ENCODE data around the gene PDGFC.

Gene PDGFC

GRCh38 chr4:156778606-156779005 is 193.0 kb downstream of the PDGFC start:
- no peak for DNase-seq

GRCh38 chr4:156778093-156778492 is 193.5 kb downstream of the PDGFC start:
- no peak for DNase-seq

GRCh38 chr4:156775813-156776212 is 195.8 kb downstream of the PDGFC start:
- DNase-seq: no peak

GRCh38 chr4:156774422-156774821 is 197.2 kb downstream of the PDGFC start:
- DNase-seq: no peak

GRCh38 chr4:156773648-156774357 is 197.8 kb downstream of the PDGFC start:
- no peak for DNase-seq

- DNase-seq: peak; percentile 8 to 80
These were observed 200.3 kb downstream of the PDGFC start for GRCh38 chr4:156771171-156771837.

GRCh38 chr4:156770140-156770539 is 201.5 kb downstream of the PDGFC start:
- no peak for DNase-seq

GRCh38 chr4:156767911-156768415 is 203.6 kb downstream of the PDGFC start:
- no peak for DNase-seq

GRCh38 chr4:156766846-156767245 is 204.8 kb downstream of the PDGFC start:
- no peak for DNase-seq

GRCh38 chr4:156765277-156765676 is 206.3 kb downstream of the PDGFC start:
- DNase-seq: no peak

GRCh38 chr4:156764846-156765245 is 206.8 kb downstream of the PDGFC start:
- DNase-seq: no peak

- no peak for DNase-seq
These were observed 207.5 kb downstream of the PDGFC start for GRCh38 chr4:156764145-156764544.

- peak; percentile 1 to 67 for DNase-seq
These were observed 208.1 kb downstream of the PDGFC start for GRCh38 chr4:156763511-156763910.

GRCh38 chr4:156762851-156763250 is 208.7 kb downstream of the PDGFC start:
- DNase-seq: no peak

GRCh38 chr4:156756118-156756517 is 215.5 kb downstream of the PDGFC start:
- no peak for DNase-seq

GRCh38 chr4:156754832-156755570 is 216.6 kb downstream of the PDGFC start:
- DNase-seq: no peak

GRCh38 chr4:156751486-156751885 is 220.1 kb downstream of the PDGFC start:
- no peak for DNase-seq

- DNase-seq: no peak
These were observed 221.9 kb downstream of the PDGFC start for GRCh38 chr4:156749426-156750403.

GRCh38 chr4:156746111-156746510 is 225.5 kb downstream of the PDGFC start:
- DNase-seq: no peak

GRCh38 chr4:156738766-156739165 is 232.8 kb downstream of the PDGFC start:
- no peak for DNase-seq

GRCh38 chr4:156734965-156735895 is 236.4 kb downstream of the PDGFC start:
- DNase-seq: no peak

All from NCI-H2081 (cell line).